H9 (cell line): ENCODE results near the gene SSH3. TPM values are rescaled to one million over a fixed set of nuclear protein-coding genes. Genes with fewer than 3 reads are reported as not detected.

Experiments used
- DNase-seq: peaks from one replicate; pipeline ENCODE4 v3.0.0-alpha.2; 2017
- H2AFZ ChIP-seq: one replicate; pipeline ENCODE4 v1.6.1; 2013; ENCODE audit warnings: mild to moderate bottlenecking, low read length, control low read depth, moderate library complexity
- H2AK5ac ChIP-seq: 2 replicates; pipeline ENCODE4 v1.6.1; 2013; ENCODE audit warnings: low read length, control low read depth, mixed read lengths; ENCODE audit not compliant: insufficient read length
- H2BK120ac ChIP-seq: one replicate; pipeline ENCODE4 v1.6.1; 2013; ENCODE audit warnings: low read depth, mild to moderate bottlenecking, low read length, control low read depth, inconsistent platforms; ENCODE audit not compliant: poor library complexity, severe bottlenecking
- H2BK12ac ChIP-seq: 2 replicates; pipeline ENCODE4 v1.6.1; 2013; ENCODE audit warnings: low read length, control low read depth, mixed read lengths, low read depth; ENCODE audit not compliant: insufficient read length
- H2BK15ac ChIP-seq: 2 replicates; pipeline ENCODE4 v1.6.1; 2013; ENCODE audit warnings: low read depth, low read length, control low read depth
- H2BK20ac ChIP-seq: one replicate; pipeline ENCODE4 v1.6.1; 2013; ENCODE audit warnings: low read depth, mild to moderate bottlenecking, low read length, control low read depth, inconsistent platforms; ENCODE audit not compliant: poor library complexity, severe bottlenecking
- H2BK5ac ChIP-seq: 2 replicates; pipeline ENCODE4 v1.6.1; 2013; ENCODE audit warnings: low read length, control low read depth, mixed read lengths; ENCODE audit not compliant: insufficient read length
- H3K14ac ChIP-seq: 2 replicates; pipeline ENCODE4 v1.6.1; 2013; ENCODE audit warnings: low read length, control low read depth; ENCODE audit not compliant: insufficient read depth
- H3K18ac ChIP-seq: 2 replicates; pipeline ENCODE4 v1.6.1; 2013; ENCODE audit warnings: low read depth, mild to moderate bottlenecking, mixed read lengths, low read length, control low read depth; ENCODE audit not compliant: insufficient read length
- H3K23ac ChIP-seq: 2 replicates; pipeline ENCODE4 v1.6.1; 2013; ENCODE audit warnings: low read length, control low read depth, mixed read lengths, low read depth; ENCODE audit not compliant: insufficient read length
- H3K23me2 ChIP-seq: 2 replicates; pipeline ENCODE4 v1.6.1; 2013; ENCODE audit warnings: low read depth, mild to moderate bottlenecking, mixed read lengths, low read length, control low read depth; ENCODE audit not compliant: insufficient read length, poor library complexity, severe bottlenecking
- H3K27ac ChIP-seq: 2 replicates; pipeline ENCODE4 v1.5.1; 2013; ENCODE audit warnings: low read length, control low read depth, mixed read lengths, low read depth; ENCODE audit not compliant: insufficient read length
- H3K27me3 ChIP-seq: 2 replicates; pipeline ENCODE4 v1.6.1; 2013; ENCODE audit warnings: low read length, control low read depth, inconsistent platforms; ENCODE audit not compliant: insufficient read depth
- H3K4ac ChIP-seq: 2 replicates; pipeline ENCODE4 v1.6.1; 2013; ENCODE audit warnings: low read depth, mild to moderate bottlenecking, control low read depth, inconsistent platforms, low read length, moderate library complexity
- H3K4me1 ChIP-seq: 2 replicates; pipeline ENCODE4 v1.6.1; 2013; ENCODE audit warnings: low read length, control low read depth, inconsistent platforms; ENCODE audit not compliant: insufficient read depth
- H3K4me2 ChIP-seq: 2 replicates; pipeline ENCODE4 v1.6.1; 2013; ENCODE audit warnings: low read length, control low read depth, mixed read lengths; ENCODE audit not compliant: insufficient read length, insufficient read depth
- H3K56ac ChIP-seq: 2 replicates; pipeline ENCODE4 v1.6.1; 2013; ENCODE audit warnings: low read depth, mild to moderate bottlenecking, mixed read lengths, low read length, control low read depth; ENCODE audit not compliant: insufficient read length
- H3K79me1 ChIP-seq: 2 replicates; pipeline ENCODE4 v1.6.1; 2013; ENCODE audit warnings: low read depth, mild to moderate bottlenecking, moderate library complexity, low read length, control low read depth, inconsistent platforms; ENCODE audit not compliant: insufficient read depth, poor library complexity, severe bottlenecking
- H3K79me2 ChIP-seq: 2 replicates; pipeline ENCODE4 v1.6.1; 2013; ENCODE audit warnings: low read length, control low read depth, inconsistent platforms; ENCODE audit not compliant: insufficient read depth
- H3K9ac ChIP-seq: 2 replicates; pipeline ENCODE4 v1.6.1; 2013; ENCODE audit warnings: low read length, control low read depth, mixed read lengths; ENCODE audit not compliant: insufficient read length; ENCODE audit errors: extremely low read depth
- H3K9me3 ChIP-seq: one replicate; pipeline ENCODE4 v1.6.1; 2013; ENCODE audit warnings: low read depth, low read length, inconsistent platforms; ENCODE audit not compliant: control insufficient read depth
- H3T11ph ChIP-seq: one replicate; pipeline ENCODE4 v1.6.1; 2013; ENCODE audit warnings: mild to moderate bottlenecking, low read length, control low read depth, inconsistent platforms
- H4K20me1 ChIP-seq: one replicate; pipeline ENCODE4 v1.6.1; 2013; ENCODE audit not compliant: control insufficient read depth, insufficient read length, insufficient read depth
- H4K5ac ChIP-seq: 2 replicates; pipeline ENCODE4 v1.6.1; 2013; ENCODE audit warnings: low read depth, mild to moderate bottlenecking, mixed read lengths, low read length, control low read depth; ENCODE audit not compliant: insufficient read length
- H4K8ac ChIP-seq: replicated peaks from 2 replicates; pipeline ENCODE4 v1.6.1; 2013; ENCODE audit warnings: low read length, control low read depth, mixed read lengths, low read depth; ENCODE audit not compliant: insufficient read length
- H4K91ac ChIP-seq: 2 replicates; pipeline ENCODE4 v1.6.1; 2013; ENCODE audit warnings: low read depth, mild to moderate bottlenecking, moderate library complexity, mixed read lengths, low read length, control low read depth; ENCODE audit not compliant: insufficient read length
- H3K27ac Mint-ChIP-seq, 3 experiments: 2 replicates in 2 of 3; 3 replicates in 1 of 3; pipeline ENCODE4 v1.8.0; 2020 to 2021; ENCODE audit warnings: mixed read lengths in 3 of 3, mild to moderate bottlenecking in 1 of 3, moderate library complexity in 1 of 3
- H3K27me3 Mint-ChIP-seq: 2 replicates; pipeline ENCODE4 v1.8.0; 2021; ENCODE audit warnings: low read depth, mild to moderate bottlenecking, moderate library complexity, mixed read lengths
- H3K36me3 Mint-ChIP-seq, 3 experiments: 2 replicates in 2 of 3; 3 replicates in 1 of 3; pipeline ENCODE4 v1.8.0; 2020 to 2021; ENCODE audit warnings: low read depth in 3 of 3, mixed read lengths in 3 of 3; ENCODE audit not compliant: insufficient read depth in 1 of 3
- H3K4me1 Mint-ChIP-seq, 2 experiments: 2 replicates each; pipeline ENCODE4 v1.8.0; 2020; ENCODE audit warnings: mixed read lengths in 2 of 2
- H3K4me3 Mint-ChIP-seq, 2 experiments: 2 replicates in 1 of 2; 3 replicates in 1 of 2; pipeline ENCODE4 v1.8.0; 2020 to 2021; ENCODE audit warnings: mild to moderate bottlenecking in 2 of 2, mixed read lengths in 2 of 2, moderate library complexity in 1 of 2
- H3K9me3 Mint-ChIP-seq, 2 experiments: 2 replicates in 1 of 2; 3 replicates in 1 of 2; pipeline ENCODE4 v1.8.0; 2020; ENCODE audit warnings: mild to moderate bottlenecking in 2 of 2, mixed read lengths in 2 of 2, moderate library complexity in 1 of 2
- CTCF ChIP-seq: fragments of 200-600 bp; sonication (generic); conservative IDR thresholded peaks from 3 replicates; pipeline ENCODE4 v1.8.0; 2021; ENCODE audit warnings: antibody characterized with exemption, mild to moderate bottlenecking
- WGBS: extraction: QIAGEN DNeasy Blood & Tissue Kit; methylation state at CpG from one replicate; pipeline ENCODE4 v1.1.7; 2013; ENCODE audit warnings: missing lambda C conversion rate, low lambda C conversion rate, mixed read lengths; ENCODE audit not compliant: insufficient read length; ENCODE audit errors: extremely low coverage; 5-methylcytosine and 5-hydroxymethylcytosine counted together
- total RNA-seq: library from RNA; stranded (reverse); gene quantifications from 2 replicates; pipeline ENCODE4 v1.2.1, GENCODE V29; 2021

The SSH3 gene
- total RNA-seq, 1 experiment from 2014 or later: 42.2 TPM

- Histone ChIP-seq H3K79me1 (no peaks in the 10 kb centered on the region), H2BK20ac (no peak overlapping the region), H4K20me1 (no peaks in the 10 kb centered on the region), H4K5ac (no peak overlapping the region), H3T11ph (no peak overlapping the region), H3K23ac (no peak overlapping the region), H2BK5ac (no peak overlapping the region), H3K79me2 (no peaks in the 10 kb centered on the region), H3K9me3 (no peaks in the 10 kb centered on the region), H2AK5ac (no peak overlapping the region), H3K56ac (no peak overlapping the region), H3K23me2 (peaks cover 14% of the 10 kb centered on the region), H4K8ac (no peak overlapping the region), H3K9ac (peak overlapping the region; percentile 25), H3K18ac (no peak overlapping the region), H2AFZ (no peak overlapping the region), H2BK15ac (no peak overlapping the region), H3K4ac (no peak overlapping the region), H3K27me3 (no peaks in the 10 kb centered on the region), H2BK12ac (peak overlapping the region; percentile 31), H3K14ac (no peak overlapping the region; the same call in 1 of the 2 replicates), H2BK120ac (no peak overlapping the region), H4K91ac (no peak overlapping the region), H3K27ac (no peak overlapping the region), H3K4me1 (no peaks in the 10 kb centered on the region), H3K4me2 (peak overlapping the region; percentile 76)
- Mint-ChIP-seq H3K4me1 (peaks cover 37 to 47% of the 10 kb centered on the region in 2 experiments), H3K9me3 (no peaks in the 10 kb centered on the region), H3K27ac (peak overlapping the region; percentile 92 to 96 (median 93)), H3K36me3 (no peaks in the 10 kb centered on the region), H3K27me3 (peaks cover 19% of the 10 kb centered on the region), H3K4me3 (peak overlapping the region; percentile 85 to 92)
- peak; percentile 48 for DNase-seq
- TF ChIP-seq CTCF: no peak
- no CpG with 5 or more reads among the region's 8 CpGs for WGBS
These were observed 51.0 kb downstream of the SSH3 start for GRCh38 chr11:67354075-67355022.
